ENCODE measurements around the gene UTP25.

Gene UTP25

DNA sequence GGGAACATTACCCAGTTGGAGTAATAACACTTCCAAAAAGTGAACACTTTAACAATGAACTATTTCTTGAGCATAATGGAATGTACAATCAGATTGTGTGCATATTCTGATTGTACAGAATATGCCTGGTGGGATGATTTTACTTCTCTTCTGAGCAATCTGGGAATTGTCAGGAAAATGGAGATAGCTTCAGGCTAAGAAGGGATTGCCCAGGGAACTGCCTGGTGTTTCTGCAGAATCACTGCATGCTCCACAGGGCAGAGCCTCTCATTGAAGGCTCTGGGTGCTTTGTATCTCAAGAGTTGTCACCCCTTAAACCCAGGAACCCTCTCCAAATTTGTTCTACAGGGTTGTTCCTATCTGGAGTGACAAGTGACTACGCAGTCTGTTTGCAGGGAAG lies 51.2 kb downstream of the UTP25 start:
- TF ChIP-seq, protein P1, sequence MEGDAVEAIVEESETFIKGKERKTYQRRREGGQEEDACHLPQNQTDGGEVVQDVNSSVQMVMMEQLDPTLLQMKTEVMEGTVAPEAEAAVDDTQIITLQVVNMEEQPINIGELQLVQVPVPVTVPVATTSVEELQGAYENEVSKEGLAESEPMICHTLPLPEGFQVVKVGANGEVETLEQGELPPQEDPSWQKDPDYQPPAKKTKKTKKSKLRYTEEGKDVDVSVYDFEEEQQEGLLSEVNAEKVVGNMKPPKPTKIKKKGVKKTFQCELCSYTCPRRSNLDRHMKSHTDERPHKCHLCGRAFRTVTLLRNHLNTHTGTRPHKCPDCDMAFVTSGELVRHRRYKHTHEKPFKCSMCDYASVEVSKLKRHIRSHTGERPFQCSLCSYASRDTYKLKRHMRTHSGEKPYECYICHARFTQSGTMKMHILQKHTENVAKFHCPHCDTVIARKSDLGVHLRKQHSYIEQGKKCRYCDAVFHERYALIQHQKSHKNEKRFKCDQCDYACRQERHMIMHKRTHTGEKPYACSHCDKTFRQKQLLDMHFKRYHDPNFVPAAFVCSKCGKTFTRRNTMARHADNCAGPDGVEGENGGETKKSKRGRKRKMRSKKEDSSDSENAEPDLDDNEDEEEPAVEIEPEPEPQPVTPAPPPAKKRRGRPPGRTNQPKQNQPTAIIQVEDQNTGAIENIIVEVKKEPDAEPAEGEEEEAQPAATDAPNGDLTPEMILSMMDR (IDR thresholded peaks at IDR 0.05), result no peak

DNA sequence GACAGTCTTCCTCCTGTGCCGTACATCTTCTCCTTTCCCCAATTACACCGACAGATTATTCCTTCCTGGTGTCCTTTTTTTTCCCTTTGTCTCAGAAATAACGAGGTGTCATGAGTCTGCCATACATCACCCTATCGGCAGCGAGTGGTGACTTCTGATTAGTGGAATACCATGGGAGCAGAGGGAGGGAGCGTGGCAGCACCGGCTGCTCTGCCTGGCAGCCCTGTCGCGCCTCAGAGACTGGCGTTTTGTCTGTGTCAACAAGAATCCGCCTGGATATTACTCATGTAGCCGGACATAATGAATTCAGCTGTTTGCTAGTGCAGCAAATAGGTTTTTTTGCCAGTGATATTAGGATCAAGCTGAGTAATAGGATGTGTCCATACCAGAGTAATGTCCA lies 51.8 kb downstream of the UTP25 start:
- TF ChIP-seq, protein P1 (IDR thresholded peaks at IDR 0.05), result no peak

DNA sequence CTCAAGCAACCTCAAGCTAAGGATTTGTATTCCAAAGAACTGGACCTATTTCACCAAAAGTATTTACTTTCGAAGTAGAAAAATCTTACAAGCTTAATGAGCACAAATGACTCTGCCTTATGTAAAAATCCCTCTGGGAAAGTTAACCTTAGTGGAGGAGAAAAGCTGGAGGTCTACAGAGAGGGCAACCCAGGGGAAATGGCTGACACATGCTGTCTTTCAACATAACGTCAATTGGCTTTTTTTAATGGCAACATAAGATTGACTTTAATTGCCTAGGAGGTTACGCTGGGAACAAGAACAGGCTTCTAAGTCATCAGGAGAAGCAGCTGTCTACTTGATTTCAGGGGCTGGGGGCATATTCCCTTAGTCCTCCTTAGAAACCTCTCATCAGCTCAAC lies 52.3 kb downstream of the UTP25 start:
- TF ChIP-seq, protein P1 (IDR thresholded peaks at IDR 0.05), result no peak

DNA sequence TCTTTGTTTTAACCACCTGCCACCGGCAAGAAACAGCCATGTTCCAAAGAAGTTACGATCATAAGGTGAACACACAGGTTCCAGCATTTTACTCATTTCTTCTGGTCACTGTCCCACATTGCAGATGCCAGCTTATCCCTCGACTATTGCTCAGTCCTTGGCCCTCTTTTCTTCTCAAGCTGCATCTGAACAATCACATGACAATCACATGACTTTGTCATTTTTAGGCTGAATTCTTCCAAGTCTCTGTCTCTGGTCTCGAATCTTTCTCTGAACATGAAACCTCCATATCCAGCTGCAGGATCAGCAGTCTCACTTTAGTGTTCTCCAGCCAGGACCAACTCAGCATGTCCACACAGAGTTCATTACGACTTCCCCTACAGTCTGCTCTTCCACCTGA lies 53.8 kb downstream of the UTP25 start:
- TF ChIP-seq, protein P1 (IDR thresholded peaks at IDR 0.05), result no peak

DNA sequence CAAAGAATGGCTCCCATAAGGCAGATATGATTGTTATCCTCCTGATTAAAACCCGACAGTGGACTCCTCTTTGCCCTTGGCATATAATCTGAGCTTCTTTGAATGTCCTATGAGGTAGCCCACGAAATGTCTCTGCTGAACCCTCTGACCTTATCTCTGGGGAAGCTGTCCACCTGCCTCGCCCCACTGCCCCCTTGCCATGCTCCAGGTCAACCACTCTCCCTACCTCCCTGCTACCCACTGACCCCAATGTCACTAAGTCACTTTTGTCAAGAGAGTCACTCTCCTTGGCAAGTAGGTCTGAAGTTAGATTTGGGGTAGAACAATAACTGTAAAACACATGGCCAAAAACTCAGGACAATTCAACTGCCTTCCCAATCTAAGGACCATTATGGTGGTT lies 54.5 kb downstream of the UTP25 start:
- TF ChIP-seq, protein P1 (IDR thresholded peaks at IDR 0.05), result no peak

DNA sequence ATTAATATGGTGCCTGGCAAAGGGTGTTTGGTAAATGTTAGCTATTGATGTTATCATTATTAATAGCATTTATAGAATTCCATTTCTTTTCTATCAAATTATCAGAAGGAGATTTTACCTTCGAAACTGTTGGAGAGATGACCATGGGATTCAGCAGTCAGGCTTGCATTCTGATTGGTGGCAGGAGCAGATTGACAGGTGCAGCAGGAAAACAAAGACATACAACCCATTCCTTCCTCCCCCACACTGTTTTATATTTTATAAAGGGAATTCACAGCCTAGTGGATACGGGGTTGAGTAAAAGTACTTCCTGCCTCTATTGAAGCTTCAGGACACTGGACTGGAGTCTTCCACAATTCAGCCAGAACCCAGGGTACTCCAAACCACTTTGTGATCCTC lies 55.2 kb downstream of the UTP25 start:
- TF ChIP-seq, protein P1 (IDR thresholded peaks at IDR 0.05), result no peak

DNA sequence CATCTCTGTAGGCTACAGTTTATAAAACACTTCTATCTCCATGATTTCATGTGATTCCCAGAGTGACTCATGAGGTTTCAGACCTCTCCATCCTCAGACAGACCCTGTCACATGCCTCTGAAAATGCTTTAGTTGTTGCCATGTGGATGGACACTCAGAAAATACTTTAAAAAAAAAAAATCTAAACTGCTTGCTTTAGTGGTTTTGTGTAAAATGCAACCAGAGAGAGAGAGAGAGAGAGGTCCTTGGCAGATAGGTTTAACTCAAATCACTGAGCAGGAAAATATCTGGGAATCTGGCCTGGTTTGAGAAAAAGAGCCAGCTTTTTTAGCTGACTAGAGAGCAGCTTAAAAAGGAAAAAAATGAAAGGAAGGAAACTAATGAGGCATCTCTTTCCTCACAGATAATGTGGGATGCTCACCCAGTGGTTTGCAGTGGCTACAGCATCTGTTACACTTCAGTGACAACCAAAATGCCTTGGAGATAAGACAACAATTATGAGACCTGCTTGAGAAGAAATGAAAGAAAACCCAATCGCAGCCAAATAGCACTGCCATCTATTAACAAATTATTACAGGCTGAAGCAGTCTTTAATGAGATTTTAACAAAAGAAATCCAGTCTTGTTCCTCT lies 55.7 kb downstream of the UTP25 start:
- TF ChIP-seq, protein P1 (IDR thresholded peaks at IDR 0.05), result no peak

DNA sequence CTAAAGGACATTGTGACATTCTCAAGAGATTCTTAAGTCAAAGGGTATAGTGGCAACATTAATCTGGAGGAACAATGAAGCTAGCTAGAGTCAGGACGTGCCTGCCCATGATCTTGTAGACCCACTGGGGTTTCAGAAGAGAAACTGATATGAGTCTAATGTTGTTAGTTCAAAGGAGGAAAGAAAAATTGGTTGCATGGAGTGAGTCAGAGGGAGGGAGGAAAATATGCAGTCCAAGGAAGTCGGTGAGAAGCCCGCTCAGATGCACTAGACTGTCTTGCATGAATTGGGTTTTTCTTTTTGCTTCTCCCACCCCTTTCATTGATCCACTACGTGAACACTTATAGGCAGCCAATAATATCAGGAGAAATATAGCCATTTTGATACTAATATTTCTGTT lies 56.5 kb downstream of the UTP25 start:
- TF ChIP-seq, protein P1 (IDR thresholded peaks at IDR 0.05), result no peak
